Measurements from ENCODE around the gene HRH4.

Gene HRH4

DNA sequence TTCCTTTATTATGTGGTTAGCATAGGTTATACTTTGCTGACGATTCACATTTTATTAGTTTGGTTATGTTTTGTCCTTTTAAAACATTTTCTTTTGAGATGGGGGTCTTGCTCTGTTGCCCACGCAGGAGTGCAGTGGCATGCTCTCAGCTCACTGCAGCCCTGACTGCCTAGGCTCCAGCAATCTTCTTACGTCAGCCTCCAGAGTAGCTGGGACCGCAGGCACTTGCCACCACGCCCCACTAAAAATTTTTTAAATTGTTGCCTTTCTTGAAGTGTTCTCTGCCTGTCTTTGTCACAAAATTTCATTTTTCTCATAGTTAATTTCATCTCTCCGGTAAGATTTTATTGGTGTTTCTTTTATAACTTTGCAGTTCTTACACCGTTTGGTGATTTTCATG is 18.9 kb downstream of the HRH4 start:
- TF ChIP-seq, protein P1, sequence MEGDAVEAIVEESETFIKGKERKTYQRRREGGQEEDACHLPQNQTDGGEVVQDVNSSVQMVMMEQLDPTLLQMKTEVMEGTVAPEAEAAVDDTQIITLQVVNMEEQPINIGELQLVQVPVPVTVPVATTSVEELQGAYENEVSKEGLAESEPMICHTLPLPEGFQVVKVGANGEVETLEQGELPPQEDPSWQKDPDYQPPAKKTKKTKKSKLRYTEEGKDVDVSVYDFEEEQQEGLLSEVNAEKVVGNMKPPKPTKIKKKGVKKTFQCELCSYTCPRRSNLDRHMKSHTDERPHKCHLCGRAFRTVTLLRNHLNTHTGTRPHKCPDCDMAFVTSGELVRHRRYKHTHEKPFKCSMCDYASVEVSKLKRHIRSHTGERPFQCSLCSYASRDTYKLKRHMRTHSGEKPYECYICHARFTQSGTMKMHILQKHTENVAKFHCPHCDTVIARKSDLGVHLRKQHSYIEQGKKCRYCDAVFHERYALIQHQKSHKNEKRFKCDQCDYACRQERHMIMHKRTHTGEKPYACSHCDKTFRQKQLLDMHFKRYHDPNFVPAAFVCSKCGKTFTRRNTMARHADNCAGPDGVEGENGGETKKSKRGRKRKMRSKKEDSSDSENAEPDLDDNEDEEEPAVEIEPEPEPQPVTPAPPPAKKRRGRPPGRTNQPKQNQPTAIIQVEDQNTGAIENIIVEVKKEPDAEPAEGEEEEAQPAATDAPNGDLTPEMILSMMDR (IDR thresholded peaks at IDR 0.05; ENCODE audit: insufficient read depth, missing control alignments), result no peak
- DNase-seq (ENCODE audit: insufficient read length, low spot score) (no peak), FAIRE-seq (no peak)

GRCh38 chr18:24482821-24483220 is 22.4 kb downstream of the HRH4 start:
- FAIRE-seq (no peak), DNase-seq (ENCODE audit: insufficient read length, low spot score) (no peak)
- TF ChIP-seq, protein P1 (IDR thresholded peaks at IDR 0.05; ENCODE audit: insufficient read depth, missing control alignments), result no peak

- TF ChIP-seq, protein P1 (IDR thresholded peaks at IDR 0.05; ENCODE audit: insufficient read depth, missing control alignments), result no peak
- no peak for FAIRE-seq
- DNase-seq (ENCODE audit: insufficient read length, low spot score), result no peak
These were observed 25.2 kb downstream of the HRH4 start for GRCh38 chr18:24485681-24486080.

DNA sequence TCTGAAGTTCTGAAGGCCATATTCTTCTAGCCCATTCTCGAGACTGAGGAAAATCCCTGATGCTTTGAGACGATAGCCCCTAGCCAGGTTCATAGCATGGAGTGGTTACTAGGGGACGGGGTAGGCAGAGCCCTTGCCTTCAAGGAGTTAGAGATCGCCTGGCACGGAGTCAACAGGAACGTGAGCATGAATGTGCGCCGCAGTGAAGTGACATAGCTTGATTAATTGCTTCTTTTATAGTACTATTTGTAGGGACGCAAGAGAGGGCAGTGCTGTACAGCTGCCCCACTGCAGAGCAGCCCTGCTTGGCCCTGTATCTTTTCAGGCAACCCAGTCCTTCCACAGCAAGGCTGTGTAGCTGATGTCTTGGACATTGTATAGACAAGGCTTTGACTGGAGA is 26.2 kb downstream of the HRH4 start:
- FAIRE-seq, result no peak
- no peak for DNase-seq (ENCODE audit: insufficient read length, low spot score)
- TF ChIP-seq, protein P1 (IDR thresholded peaks at IDR 0.05; ENCODE audit: insufficient read depth, missing control alignments), result no peak

- DNase-seq (ENCODE audit: insufficient read length, low spot score) (peak; percentile 34), FAIRE-seq (peak; percentile 88)
- TF ChIP-seq, protein P1 (IDR thresholded peaks at IDR 0.05; ENCODE audit: insufficient read depth, missing control alignments), result peak; percentile 78
These were observed 28.5 kb downstream of the HRH4 start for GRCh38 chr18:24488824-24489493.

- peak; percentile 16 for FAIRE-seq
These were observed 30.1 kb downstream of the HRH4 start for GRCh38 chr18:24490539-24490938.

More at GRCh38 chr18:24490539-24490938, 30.1 kb downstream of the HRH4 start:
- TF ChIP-seq, protein P1 (IDR thresholded peaks at IDR 0.05; ENCODE audit: insufficient read depth, missing control alignments), result no peak
- DNase-seq (ENCODE audit: insufficient read length, low spot score), result no peak

Measured in D721Med (cell line).